ENCODE measurements around the gene GALNT11.
"Not testable (repeated sequence)": the region's sequence is repeated elsewhere in the genome, so short reads cannot be mapped to it uniquely, and the experiment has no call there.

GALNT11 gene

DNA sequence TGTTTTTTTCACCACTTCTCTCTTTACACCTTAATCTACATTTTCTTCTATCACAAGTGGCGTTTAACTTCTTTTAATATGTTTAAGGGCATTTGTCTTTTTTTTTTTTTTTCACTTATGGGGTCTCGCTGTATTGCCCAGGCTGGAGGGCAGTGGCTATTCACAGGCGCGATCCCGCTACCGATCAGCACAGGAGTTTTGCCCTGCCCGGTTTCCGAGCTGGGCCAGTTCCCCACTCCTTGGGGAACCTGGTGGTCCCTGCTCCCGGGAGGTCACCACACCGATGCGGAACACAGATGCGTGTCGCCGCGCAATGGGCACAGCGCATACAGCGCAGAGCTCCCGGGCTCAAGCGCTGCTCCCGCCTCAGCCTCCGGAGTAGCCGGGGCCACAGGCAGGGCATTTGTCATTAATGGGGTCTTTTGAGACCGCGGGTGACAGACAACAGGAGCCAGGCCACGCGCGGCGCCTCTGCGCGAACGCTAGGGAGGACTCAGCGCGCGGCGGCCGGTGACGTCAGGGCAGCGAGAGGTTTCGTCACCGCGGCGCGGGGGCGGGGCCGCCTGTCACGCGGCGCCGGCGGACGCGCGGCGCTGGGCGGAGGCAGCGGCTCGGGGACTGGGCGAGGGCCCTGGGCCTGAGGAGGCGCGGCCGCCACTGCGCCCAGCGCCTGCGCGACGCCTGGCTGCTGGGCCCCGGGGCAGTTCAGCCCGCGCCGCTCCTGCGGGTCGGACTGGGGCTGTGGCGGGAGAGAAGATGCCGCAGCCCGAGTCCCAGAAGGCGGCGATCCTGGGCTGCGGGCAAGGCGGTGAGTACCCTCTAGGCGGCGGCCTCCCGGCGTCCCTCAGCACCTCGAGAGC, at the start of gene GALNT11:
GALNT11 (plus strand) TSS at position 598 of the 860 bp plus-strand sequence. CDS start 68,554 bp downstream, outside the sequence.
- peak; percentile 91 for DNase-seq

DNA sequence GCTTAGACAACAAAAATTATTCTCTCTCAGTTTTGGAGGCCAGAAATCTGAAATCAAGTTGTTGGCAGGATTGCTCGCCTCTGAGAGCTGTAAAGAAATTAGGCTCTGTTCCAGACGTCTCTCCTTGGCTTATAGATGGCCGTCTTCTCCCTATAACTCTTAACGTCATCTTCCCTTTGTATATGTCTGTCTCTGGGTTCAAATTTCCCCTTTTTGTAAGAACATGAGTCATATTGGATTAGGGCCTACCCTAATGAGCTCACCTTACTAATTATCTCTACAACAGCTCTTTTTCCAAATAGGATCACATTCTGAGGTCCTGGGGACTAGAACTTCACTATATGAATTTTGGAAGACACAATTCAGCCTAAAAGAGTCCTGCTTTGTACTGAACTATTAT, 46.9 kb upstream of the GALNT11 start:
- no peak for DNase-seq

DNA sequence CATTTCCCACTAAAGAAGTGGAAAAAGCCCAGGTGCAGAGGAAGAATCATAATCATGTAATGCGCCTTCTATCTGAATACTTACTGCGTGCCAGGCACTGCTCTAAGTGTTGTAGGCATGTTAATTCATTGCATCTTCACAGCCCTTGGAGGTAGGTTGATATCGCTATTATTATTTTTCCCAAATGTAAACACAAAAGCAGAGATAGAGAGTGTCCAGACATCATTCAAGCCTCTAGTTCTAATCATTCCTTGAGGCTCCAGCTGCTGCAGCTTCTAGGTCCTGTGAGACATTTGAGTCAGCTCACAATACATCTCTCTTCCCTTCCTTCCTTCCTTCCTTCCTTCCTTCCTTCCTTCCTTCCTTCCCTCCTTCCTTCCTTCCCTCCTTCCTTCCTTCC, 44.3 kb upstream of the GALNT11 start:
- DNase-seq = no peak

DNA sequence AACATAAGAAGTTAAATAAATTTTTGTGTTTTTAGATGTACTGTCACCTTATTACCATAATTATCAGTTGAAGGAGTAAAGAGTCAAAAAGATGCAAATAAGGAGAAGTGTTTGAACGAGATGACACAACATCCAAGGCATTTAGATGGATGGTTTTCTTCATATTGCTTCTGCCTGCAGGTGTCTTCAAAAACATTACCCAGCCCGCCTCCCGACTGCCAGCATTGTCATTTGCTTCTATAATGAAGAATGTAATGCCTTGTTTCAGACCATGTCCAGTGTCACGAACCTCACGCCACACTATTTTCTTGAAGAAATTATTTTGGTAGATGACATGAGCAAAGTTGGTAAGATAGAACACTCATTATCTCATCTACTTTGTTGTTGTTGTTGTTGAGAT, 42.7 kb upstream of the GALNT11 start:
- DNase-seq = no peak

DNA sequence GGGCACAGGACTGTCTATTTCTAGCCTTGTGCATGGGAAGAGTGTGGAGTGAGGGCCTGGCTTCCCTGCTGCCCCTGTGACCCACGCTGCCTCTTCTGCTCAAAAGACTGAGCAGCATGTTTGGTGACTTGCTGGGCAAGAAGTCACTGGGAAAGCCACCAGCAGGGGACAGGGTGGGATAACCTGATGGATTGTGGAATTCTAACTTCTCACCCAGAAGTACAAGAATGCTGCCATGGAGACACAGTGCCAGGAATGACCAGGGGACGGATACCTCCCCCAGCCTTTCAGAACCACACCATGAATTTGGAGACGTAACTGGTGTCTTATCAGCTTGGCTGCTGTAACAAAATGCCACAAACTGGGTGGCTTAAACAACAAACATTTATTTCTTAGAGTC, 40.9 kb upstream of the GALNT11 start:
- DNase-seq = no peak

DNA sequence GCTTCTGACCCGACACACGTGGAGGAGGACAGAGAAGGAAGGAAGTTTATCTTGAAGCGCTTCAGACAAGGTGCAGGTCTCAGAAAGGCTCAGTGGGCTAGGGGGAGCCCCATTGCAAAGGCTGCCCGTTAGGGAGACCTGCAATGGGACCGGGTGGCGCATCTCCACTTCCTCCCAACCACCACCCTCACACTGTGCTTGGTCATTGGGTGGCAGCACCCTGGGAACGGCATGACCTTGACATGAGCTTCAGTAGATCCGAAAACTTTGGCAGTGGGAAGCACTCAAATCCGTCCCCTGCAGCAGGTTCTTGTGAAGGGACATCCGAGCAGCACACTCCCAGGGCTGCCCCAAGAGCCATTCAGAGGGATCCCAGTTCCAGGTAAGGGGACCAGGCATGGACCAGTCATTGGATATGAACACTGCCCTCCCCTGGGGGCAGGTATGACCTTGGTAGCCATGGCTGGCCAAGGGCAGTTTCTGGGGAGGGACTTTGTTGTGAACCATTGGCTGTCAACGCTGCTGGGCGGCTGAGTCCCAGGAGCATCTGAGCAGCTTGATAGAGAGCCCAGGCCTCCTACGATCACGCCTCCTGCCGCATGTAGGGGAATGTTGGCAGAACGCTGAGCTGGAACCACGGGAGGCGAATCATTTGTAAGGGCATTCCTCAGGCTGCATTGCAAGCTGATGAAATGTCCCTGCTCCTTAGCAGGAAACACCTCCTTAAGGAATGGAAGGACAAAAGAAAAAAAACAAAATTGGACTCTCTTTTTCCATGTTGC, 37.5 kb upstream of the GALNT11 start:
- DNase-seq = no peak

DNA sequence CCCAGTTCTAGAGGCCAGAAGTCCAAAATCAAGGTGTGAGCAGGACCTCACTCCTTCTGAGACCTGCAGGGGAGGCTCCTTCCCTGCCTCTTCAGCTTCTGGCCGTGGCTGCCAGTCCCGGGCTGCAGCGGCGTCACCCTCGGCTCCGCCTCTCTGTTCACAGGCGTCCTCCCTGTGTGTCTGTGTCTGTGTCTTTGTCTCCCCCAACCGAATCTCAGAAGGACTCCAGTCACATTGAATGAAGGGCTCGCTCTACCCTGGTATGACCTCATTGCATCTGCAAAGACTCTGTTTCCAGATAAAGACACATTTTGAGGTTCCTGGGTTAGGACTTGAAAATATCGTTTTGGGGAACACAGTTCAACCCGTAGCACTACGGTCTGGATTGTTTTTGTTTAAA, 33.1 kb upstream of the GALNT11 start:
- DNase-seq = peak; percentile 55

DNA sequence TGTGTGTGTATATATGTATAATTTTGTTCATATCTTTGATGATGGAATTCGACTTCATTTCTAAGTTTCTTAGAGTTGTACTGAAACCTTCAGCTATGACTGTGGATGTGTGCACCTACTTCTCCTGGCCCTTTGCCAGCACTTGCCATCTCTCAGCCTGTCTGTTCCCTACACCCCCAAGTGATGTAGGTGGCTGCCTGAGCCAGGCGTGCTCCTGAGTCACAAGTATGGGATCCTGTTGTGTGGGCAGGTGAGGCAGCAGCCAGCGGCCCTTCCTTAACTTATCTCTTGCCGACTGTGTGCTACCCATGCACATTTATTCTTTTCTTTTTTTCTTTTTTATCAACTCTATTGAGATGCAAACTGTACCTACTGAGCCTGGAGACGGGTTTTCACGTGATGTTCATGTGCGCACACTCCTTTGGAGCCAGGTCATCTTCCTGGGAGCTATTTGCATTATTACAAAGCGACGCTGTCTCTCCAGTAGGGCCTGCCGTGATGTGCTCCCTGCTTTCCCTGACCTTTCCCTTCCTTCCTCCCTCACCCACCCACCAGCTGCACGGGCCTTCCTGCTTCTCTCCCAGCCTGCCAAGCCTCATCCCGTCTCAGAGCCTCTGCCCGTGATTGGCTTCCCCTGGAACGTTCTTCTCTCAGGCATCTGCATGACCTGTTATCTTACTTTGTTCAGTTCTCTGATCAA, 31.3 kb upstream of the GALNT11 start:
- DNase-seq = peak; percentile 11

DNA sequence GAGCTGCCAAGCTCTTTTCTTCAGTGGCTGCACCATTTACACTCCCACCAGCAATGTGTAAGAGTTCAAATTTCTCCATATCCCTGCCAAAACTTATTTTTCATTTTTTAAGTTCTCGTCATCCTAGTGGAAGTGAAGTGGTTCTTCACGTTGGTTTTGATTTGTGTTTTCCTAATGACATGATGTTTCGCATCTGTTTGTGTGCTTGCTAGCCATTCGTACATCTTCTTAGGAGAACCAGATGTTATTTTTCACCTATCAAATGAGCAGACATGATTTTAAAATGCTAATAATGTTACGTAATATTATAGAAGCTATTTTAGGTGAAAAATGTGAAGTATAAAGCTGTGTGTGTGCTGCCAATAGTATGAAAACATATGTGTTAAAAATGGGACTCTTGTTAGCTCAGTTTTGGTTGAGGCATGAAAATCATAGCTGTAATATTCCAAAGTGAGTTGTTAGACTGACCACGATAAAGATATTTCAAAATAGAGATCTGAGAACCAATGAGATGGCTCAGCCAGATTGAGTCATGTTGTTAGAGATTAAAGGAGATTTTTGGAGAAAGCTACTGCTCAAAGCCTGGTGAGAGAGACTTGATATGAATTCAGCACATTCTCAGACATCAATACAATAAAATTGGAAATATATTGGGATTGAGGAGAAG, 25.9 kb upstream of the GALNT11 start:
- no peak for DNase-seq

DNA sequence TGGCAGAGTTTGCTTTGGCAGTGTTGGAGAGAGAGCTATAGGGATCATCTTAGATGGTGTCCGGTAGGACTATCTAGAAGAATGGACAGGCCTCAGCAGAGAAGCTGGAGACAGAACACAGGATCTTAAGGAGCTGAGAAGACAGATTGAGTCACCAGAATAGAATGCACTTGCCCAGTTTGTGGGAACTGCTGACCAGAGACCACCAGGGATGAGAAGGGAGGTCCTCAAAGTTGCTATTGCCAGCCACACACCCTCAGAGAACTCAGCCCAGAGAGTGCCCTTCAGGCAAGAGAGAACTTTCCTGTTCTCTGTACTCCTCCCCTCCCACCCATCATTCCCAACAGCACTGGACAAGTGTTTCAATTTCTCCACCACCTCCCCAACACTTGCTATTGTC, 25.3 kb upstream of the GALNT11 start:
- no peak for DNase-seq

DNA sequence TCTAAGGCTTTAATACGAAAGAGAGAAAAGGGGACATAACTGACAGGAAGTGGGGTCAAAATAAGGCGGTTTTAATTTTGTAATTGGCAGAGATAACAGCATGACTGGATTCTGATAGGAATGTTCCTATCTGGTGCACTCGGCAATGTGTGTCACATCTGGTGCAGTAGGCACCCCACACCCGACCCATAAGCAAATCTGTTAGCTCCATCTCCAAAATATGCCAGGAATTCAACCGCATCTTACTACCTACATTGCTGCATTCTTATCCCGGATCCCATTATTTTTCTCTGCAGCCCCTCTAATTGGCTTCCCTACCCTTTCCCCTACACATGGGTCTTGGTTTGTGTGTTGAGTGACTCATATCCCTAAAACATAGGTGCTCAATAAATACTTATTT, 19.1 kb upstream of the GALNT11 start:
- DNase-seq = no peak

DNA sequence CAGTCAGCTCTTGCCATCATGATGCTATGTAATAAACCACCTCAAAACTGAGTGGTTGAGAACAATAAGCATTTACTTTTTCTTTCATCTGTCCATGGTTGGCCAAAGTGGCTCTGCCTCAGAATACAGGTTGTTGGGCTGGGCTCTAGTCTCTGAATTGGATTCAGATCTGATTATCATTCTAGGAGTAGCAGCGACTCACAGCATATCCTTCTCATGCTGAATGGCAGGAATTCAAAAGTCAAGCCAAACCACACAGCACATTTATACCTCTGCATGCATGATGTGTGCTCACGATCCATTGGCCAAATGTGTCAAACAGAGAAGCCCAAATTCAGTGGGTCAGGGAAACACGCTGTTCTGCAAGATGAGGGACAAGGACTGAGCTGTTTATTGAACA, 13.6 kb upstream of the GALNT11 start:
- no peak for DNase-seq

DNA sequence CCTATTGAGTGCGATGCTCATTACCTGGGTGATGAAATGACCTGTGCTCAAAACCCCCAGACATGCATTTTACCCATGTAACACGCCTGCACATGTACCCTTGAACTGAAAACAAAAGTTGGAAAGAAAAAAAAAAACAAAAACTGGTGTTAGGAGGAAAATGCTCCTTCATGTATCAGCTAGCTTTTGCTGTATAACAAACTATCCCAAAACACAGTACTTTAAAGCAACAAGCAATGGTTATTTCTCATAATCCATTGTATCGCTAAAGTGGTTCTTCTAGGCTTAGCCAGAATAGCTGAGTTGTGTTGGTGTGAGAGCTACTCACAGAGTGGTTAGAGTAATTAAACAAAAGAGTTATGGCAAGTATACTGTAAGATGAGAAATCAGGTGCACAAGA, 12.2 kb upstream of the GALNT11 start:
- DNase-seq = no peak

DNA sequence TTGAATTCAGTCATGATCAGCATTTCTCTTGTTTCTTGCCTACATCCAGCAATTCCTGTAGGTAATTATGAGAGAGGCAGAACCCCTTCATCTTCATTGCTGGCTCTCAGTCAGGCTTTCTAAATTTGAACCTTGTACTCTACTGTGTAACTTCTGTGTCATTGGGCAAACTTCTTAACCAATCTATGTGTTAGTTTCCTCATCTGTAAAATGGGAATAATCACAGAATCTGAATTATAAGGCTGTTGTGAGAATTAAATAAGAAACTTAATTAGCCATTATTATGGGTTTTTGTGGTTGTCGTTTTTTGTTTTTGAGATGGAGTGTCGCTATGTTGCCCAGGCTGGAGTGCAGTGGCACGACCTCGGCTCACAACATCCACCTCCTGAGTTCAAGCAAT, 11.5 kb upstream of the GALNT11 start:
- DNase-seq = no peak

DNA sequence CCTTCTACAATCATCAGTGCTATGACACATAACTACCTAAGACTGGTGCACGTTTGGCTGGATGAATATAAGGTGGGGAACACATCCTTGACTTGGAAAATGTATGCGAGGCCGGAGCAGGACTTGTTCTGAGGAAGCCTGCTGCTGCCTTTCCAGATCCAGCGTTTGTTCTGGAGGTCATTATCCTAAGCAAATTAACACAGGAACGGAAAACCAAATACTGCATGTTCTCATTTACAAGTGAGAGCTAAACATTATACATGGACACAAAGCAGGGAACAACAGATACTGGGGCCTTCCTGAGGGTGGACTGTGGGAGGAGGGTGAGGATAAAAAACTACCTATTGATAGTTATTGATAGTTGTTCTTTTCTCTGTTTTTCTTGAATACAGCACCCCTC, 10.8 kb upstream of the GALNT11 start:
- no peak for DNase-seq

DNA sequence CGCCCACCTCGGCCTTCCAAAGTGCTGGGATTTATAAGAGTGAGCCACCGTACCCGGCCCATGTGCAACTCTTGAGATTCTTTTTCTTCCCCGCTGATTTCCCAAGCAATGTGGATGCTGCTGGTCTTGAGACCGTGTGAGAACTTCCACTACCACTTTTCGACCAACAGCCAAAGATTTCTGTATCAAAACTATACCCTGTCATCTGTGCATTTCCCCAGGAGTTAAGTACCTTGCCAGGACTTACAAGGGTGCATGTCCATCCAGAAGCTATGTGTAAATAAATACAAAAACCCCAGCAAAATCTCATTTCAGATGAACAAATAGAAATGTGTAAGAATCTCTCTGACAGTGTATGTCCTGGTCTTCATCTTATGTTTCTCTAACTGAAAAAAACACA, 9.9 kb upstream of the GALNT11 start:
- DNase-seq = no peak

DNA sequence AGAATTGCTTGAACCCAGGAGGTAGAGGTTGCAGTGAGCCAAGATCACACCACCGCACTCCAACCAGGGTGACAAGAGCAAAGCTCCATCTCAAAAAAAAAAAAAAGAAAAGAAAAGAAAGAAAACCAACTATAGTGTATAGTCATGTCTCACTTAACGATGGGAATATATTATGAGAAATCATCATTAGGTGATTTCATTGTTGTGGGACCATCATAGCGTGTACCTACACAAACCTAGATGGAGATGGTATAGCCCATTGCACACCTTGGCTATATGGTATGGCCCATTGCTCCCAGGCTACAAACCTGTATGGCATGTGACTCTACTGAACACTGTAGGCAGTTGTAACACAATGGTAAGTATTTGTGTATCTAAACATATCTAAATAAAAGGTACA, 8.5 kb upstream of the GALNT11 start:
- DNase-seq = no peak

DNA sequence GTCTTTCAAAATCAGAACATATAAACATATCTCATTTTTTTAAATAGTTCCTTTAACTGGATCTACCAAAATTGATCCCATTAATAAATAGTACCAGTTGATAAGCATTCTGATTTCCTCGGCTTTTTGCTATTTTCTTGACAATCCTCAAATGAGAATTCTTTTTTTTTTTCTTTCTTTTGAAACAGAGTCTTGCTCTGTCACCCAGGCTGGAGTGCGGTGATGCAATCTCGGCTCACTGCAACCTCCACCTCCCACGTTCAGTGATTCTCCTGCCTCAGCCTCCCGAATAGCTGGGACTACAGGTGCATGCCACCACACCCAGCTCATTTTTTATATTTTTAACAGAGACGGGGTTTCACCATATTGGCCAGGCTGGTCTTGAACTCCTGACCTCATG, 7.8 kb upstream of the GALNT11 start:
- not testable (repeated sequence) for DNase-seq

DNA sequence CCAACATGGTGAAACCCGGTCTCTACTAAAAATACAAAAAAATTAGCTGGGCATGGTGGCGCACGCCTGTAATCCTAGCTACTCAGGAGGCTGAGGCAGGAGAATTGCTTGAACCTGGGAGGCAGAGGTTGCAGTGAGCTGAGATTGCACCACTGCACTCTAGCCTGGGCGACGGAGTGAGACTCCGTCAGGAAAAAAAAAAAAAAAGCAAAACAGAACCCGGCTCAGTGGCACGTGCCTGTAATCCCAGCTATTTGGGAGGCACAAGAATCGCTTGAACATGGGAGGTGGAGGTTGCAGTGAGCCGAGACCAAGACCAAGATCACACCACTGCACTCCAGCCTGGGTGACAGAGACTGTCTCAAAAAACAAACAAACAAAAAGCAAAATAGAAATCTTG, 3.7 kb upstream of the GALNT11 start:
- DNase-seq = not testable (repeated sequence)

DNA sequence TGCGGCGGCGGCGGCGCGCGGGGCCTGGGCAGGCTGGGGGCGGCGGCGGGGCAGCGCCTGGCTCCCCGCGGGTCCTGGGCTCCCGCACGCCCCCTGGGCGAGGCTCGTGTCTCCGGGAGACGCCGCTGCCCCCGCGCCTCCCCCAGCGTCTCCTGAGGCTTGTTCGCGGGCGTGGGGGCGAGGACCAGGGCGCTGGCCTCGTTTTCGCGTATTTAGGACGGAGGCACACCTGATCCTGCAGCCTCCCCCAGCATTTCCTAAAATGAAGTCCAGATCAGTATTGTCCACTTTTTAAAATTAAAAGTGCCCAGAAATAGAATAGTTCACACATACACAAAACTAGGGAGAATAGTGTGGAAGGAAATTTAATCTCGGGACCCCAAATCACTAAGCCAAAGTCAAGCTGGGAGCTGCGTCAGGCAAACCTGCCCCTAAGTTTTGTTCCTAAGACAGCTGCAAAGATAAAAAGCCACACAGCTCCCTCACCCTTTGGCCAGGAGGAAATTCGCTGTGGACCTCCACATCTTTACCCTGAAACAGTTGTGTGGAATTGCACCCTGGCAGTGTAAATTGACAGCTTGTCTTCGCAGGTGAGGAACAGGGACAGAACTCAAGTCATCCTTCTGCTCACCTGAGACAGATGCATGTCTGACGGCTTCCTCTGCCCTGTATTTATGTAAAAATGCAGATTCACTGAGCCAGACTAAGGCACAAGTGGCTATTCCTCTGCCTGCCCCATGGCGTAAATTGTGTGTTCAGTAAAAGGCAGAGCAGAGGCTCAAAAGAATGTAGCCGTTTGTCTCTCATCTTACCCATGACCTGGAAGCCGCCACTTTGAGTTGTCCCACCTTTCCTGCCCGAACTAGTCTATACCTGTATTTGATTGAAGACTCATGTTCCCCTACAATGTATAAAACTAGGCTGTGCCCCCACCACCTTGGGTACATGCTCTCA, 740 bp downstream of the GALNT11 start:
- DNase-seq = peak; percentile 11

DNA sequence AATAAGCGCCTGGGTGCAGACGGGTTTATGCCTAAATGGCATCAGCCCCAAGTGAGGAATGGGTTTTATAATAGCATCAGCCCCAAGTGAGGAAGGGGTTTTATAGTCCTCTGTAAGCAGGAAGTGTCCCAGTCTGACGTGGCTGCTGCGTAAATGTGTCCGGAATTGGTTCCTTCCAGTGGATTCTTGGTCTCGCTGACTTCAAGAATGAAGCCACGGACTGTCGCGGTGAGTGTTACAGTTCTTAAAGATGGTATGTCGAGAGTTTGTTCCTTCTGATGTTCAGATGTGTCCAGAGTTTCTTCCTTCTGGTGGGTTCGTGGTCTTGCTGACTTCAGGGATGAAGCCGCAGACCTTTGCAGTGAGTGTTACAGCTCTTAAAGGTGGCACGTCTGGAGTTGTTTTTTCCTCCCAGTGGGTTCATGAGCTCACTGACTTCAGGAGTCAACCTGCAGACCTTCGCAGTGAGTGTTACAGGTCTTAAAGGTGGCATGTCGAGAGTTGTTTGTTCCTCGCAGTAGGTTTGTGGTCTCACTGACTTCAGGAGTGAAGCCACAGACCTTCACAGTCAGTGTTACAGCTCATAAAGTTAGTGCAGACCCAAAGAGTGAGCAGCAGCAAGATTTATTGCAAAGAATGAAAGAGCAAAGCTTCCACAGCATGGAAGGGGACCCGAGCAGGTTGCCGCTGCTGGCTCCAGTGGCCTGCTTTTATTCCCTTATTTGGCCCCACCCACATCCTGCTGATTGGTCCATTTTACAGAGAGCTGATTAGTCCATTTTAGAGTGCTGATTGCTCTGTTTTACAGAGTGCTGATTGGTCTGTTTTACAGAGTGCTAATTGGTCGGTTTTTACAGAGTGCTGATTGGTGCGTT, 2.3 kb downstream of the GALNT11 start:
- not testable (repeated sequence) for DNase-seq

All from activated CD4-positive, alpha-beta T cell treated with anti-CD3 and anti-CD28 coated beads, Interleukin-2, Interleukin-6, amounts not matched to agents 100 ng/mL and 50 ng/mL, durations not matched to agents 16 hours and 8 hours (primary cell).